Subcutaneous adipose tissue (tissue), 4 donors: Measurements from ENCODE around the gene WTIP. TPM values are rescaled to one million over a fixed set of nuclear protein-coding genes. Genes with fewer than 3 reads are reported as not detected.

Source experiments
- total RNA-seq, 4 donors: library from RNA; depleted of rRNA; stranded (reverse); fragments of >200 nt; gene quantifications; one replicate each; pipeline ENCODE4 v1.1.0, GENCODE V29; 2016
- TF ChIP-seq, protein P1 (sequence below): fragments of 450-650 bp; IDR thresholded peaks from one replicate; pipeline ENCODE4 v1.5.1; 2016; ENCODE audit warnings: low read depth, mild to moderate bottlenecking, control low read depth, antibody characterized with exemption, moderate library complexity

Gene WTIP
- total RNA-seq, 4 donors from 2014 or later, result 6.5 to 17.9 (median 16.9) TPM

DNA sequence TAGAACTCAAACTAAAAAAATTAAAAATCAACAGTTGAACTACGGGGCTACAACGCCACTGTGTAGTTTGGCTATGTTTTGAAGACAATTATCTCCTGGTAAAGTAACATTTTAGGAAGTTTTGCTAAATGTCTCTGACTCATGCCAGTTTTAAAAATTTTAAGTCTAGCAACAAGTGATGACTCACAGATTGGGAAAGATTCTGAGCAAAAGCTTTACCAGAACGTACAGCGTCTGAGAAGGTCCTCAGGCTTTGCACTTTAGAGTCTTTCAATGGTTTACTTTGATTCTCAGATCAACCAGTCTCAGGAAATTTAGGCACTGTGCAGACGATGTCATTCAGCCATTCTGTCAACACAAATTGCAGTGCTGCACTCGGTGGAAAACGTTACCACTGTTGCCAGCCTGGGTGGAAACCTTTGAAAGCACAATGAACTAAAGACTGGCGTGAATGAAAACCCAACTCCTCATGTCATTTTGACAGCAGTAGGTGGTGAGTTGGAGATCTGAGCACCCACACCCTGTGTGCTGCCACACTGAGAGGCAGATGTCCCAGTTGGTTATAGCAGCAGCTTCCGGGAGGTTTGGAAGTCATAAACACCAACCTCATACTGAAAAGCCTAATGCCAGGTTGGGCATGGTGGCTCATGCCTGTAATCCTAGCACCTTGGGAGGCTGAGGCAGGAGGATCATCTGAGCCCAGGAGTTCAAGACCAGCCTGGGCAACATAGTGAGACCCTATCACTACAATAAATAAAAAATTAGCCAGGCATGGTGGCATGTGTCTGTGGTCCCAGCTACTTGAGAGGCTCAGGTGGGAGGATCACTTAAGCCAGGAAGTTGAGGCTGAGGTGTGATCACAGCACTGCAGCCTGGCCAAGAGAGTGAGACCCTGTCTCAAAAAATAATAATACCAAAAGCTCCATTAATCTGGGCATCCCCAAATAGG, 6.3 kb upstream of the WTIP start:
- TF ChIP-seq, protein P1, sequence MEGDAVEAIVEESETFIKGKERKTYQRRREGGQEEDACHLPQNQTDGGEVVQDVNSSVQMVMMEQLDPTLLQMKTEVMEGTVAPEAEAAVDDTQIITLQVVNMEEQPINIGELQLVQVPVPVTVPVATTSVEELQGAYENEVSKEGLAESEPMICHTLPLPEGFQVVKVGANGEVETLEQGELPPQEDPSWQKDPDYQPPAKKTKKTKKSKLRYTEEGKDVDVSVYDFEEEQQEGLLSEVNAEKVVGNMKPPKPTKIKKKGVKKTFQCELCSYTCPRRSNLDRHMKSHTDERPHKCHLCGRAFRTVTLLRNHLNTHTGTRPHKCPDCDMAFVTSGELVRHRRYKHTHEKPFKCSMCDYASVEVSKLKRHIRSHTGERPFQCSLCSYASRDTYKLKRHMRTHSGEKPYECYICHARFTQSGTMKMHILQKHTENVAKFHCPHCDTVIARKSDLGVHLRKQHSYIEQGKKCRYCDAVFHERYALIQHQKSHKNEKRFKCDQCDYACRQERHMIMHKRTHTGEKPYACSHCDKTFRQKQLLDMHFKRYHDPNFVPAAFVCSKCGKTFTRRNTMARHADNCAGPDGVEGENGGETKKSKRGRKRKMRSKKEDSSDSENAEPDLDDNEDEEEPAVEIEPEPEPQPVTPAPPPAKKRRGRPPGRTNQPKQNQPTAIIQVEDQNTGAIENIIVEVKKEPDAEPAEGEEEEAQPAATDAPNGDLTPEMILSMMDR, result no peak

DNA sequence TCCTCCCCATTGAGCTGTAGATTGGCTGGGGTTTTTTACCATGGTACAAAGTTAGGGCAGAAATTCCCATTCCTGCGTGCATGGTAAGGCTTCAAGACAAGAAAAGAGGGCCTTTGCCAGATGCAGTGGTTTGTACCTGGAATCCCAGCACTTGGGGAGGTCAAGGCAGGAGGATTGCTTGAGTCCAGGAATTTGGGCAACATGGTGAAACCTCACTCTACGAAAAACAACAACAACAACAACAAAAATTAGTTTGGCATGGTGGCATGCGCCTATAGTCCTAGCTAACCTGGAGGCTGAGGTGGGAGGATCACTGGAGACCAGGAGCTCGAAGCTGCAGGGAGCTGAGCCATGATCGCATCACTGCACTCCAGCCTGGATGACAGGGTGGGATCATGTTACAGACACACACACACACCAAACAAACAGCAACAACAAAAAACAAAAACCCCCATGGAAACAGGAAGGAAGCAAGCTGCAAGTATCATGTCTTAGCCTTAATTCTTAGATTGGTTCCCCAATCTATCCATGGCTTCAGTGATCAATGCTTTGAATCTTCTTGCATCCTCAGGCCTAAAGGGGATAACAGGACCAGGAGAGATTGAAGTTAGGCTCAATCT, 5.5 kb upstream of the WTIP start:
- TF ChIP-seq, protein P1, result no peak

DNA sequence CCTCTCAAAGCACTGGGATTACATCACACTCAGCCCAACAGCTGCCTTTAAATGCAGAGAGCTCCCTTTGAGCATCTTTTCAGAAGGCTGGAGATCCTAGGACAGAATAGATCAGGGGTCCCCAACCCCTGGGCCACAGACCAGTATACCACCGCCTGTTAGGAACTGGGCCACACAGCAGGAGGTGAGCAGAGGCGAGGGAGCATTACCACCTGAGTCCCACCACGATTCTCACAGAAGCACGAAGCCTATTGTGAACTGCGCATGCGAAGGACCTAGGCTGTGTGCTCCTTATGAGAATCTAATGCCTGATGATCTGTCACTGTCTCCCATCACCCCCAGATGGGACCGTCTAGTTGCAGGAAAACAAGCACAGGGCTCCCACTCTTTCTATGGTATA, 2.2 kb upstream of the WTIP start:
- TF ChIP-seq, protein P1, result no peak

DNA sequence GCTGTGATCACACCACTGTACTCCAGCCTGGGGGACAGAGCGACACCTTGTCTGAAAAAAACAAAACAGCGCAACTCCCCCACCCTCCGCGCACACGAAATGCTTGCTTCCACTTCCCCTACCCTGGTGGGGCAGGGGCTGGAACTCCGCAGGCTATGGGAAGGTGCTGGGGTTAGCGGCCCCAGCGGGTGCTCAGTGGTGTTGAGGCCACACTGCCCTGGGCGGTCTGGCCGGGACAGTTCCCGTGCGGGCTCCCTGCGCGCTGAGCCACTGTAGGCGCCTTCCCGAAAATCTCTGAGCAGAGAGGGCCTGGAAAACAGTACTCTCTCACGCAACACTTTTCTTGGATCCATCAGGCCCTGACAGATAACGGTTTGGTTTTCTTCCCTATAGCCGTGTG, 1.1 kb upstream of the WTIP start:
- TF ChIP-seq, protein P1, result no peak

DNA sequence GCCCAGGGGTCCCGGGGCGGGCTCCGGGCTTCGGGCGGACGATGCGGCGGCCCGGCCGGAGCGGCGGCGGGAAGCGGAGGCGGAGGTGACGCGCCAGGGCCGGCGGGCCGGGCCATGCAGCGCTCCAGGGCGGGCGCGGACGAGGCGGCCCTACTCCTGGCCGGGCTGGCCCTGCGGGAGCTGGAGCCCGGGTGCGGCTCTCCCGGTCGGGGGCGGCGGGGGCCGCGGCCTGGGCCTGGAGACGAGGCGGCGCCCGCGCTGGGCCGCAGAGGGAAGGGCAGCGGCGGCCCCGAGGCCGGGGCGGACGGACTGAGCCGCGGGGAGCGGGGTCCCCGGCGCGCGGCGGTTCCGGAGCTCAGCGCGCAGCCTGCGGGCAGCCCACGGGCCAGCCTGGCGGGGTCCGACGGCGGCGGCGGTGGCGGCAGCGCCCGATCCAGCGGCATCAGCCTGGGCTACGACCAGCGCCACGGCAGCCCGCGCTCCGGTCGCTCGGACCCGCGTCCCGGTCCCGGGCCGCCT, 362 bp downstream of the WTIP start:
- TF ChIP-seq, protein P1, result no peak

DNA sequence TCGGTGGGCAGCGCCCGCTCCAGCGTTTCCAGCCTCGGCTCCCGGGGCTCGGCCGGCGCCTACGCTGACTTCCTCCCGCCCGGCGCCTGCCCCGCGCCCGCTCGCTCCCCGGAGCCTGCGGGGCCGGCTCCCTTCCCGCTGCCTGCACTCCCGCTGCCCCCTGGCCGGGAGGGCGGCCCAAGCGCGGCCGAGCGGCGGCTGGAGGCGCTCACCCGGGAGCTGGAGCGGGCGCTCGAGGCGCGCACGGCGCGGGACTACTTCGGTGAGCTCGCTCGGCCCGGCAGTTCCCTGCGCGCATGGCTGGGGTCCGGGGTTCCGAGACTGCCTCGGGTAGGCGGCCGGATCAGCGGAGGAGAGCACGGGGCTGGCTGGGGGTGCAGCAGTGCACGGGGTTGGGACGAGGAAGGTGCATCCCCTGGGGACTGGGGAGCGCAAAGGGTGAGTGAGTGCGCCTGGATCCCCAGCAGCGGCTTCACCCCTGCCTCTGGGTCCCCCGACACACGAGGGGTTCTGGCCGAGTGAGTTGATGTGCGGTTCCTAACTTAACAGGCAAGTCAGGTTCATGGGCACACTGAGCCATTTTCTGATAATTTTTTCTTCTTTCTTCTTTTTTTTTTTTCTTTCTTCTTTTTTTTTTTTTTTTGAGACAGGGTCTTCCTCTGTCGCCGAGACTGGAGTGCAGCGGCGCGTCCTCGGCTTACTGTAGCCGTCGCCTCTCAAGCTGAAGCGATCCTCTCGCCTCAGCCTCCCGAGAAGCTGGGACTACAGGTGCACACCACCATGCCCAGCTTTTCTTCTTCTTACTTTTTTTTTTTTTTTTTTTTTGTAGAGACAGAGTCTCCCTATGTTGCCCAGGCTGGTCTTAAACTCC, 1.1 kb downstream of the WTIP start:
- TF ChIP-seq, protein P1, result no peak
